Mammary epithelial cell (primary cell): ENCODE measurements around the gene CDH5.

Experiments
- CTCF ChIP-seq, 2 donors: IDR thresholded peaks in 1 of 2; conservative IDR thresholded peaks in 1 of 2; 2 replicates each; pipeline ENCODE4 v1.5.1; 2011 to 2012; ENCODE audit warnings: inconsistent platforms in 2 of 2, low read length in 2 of 2, mild to moderate bottlenecking in 2 of 2, control low read depth in 1 of 2, low read depth in 1 of 2; ENCODE audit not compliant: insufficient read depth in 1 of 2; ENCODE audit errors: extremely low read depth in 1 of 2
- EZH2 ChIP-seq: IDR thresholded peaks from 2 replicates; pipeline ENCODE4 v1.6.1; 2012; ENCODE audit warnings: low read length, inconsistent platforms, borderline replicate concordance

DNA sequence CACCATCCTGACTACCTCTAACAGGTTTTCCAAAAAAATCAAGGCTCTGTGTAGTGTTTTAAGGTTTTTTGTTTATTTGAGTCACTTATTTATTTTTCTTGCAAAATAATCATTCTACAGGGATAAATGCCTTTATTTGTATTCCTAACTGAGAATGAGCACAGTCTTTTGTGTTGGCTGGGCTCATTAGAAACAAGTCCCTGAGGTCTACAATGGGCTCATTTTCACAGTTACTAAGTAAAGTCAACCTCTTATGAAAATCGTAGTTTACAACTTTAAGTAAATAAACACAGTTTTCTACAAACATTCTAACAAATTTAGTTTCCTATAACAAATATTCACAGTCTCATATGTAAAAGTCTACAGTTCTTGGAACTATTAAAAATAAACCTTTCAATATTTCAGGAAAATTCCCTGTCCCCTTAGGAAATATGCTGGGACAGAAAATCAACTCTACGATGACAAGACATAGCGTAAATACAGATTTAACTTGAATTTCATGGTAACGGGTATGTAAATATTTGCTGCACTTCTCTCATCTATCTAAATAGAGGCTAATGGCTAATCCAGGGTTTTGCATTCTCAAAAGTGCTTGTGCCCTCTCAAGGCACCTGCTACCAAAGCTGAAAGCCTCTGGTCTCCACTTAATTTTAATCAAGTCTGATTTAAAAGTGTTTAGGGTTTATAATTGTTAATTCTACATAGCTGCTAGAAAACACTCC is 31.5 kb upstream of the CDH5 start:
- TF ChIP-seq CTCF (conservative IDR thresholded peaks at IDR 0.05 in 1 of 2, IDR thresholded peaks at IDR 0.05 in 1 of 2; ENCODE audit: extremely low read depth in 1 of 2, insufficient read depth in 1 of 2, low read depth in 1 of 2, low read length in 2 of 2) = no peak
- TF ChIP-seq EZH2 = no peak
